HG03039 (cell line): ENCODE data around the gene PTPRM.

Experiments
- ATAC-seq: cut with Tn5 transposase; IDR thresholded peaks from one replicate; pipeline ENCODE4 v1.9.1; 2021; ENCODE audit warnings: mild to moderate bottlenecking, moderate library complexity; ENCODE audit not compliant: unreplicated experiment

The PTPRM gene

GRCh38 chr18:8139891-8140406 lies 572.8 kb downstream of the PTPRM start:
- ATAC-seq: no peak

- ATAC-seq: no peak
These were observed 573.9 kb downstream of the PTPRM start for GRCh38 chr18:8140841-8141501.

GRCh38 chr18:8142131-8142711 lies 575.1 kb downstream of the PTPRM start:
- no peak for ATAC-seq

GRCh38 chr18:8142932-8143331 lies 575.8 kb downstream of the PTPRM start:
- ATAC-seq: no peak

GRCh38 chr18:8151181-8151580 lies 584.1 kb downstream of the PTPRM start:
- ATAC-seq: no peak

- ATAC-seq: no peak
These were observed 586.9 kb downstream of the PTPRM start for GRCh38 chr18:8153887-8154583.

- no peak for ATAC-seq
These were observed 595.7 kb downstream of the PTPRM start for GRCh38 chr18:8162802-8163201.

GRCh38 chr18:8163286-8163959 lies 596.3 kb downstream of the PTPRM start:
- ATAC-seq: no peak

GRCh38 chr18:8165095-8165494 lies 598.0 kb downstream of the PTPRM start:
- ATAC-seq: no peak

- ATAC-seq: no peak
These were observed 599.9 kb downstream of the PTPRM start for GRCh38 chr18:8167026-8167425.

- ATAC-seq: no peak
These were observed 600.6 kb downstream of the PTPRM start for GRCh38 chr18:8167673-8168072.

- no peak for ATAC-seq
These were observed 602.6 kb downstream of the PTPRM start for GRCh38 chr18:8169722-8170121.

- no peak for ATAC-seq
These were observed 607.7 kb downstream of the PTPRM start for GRCh38 chr18:8174771-8175170.

- no peak for ATAC-seq
These were observed 608.5 kb downstream of the PTPRM start for GRCh38 chr18:8175501-8176061.

GRCh38 chr18:8176109-8176508 lies 609.0 kb downstream of the PTPRM start:
- ATAC-seq: no peak

GRCh38 chr18:8176554-8176953 lies 609.4 kb downstream of the PTPRM start:
- no peak for ATAC-seq

GRCh38 chr18:8177330-8178016 lies 610.4 kb downstream of the PTPRM start:
- no peak for ATAC-seq

GRCh38 chr18:8186413-8186812 lies 619.3 kb downstream of the PTPRM start:
- no peak for ATAC-seq

- no peak for ATAC-seq
These were observed 621.1 kb downstream of the PTPRM start for GRCh38 chr18:8188184-8188583.

- no peak for ATAC-seq
These were observed 623.9 kb downstream of the PTPRM start for GRCh38 chr18:8190980-8191379.

- ATAC-seq: no peak
These were observed 627.3 kb downstream of the PTPRM start for GRCh38 chr18:8194431-8194830.
